Anterior cingulate cortex (tissue), 58 donors: ENCODE results near the gene LPXN.
"Not testable (repeated sequence)": the region's sequence is repeated elsewhere in the genome, so short reads cannot be mapped to it uniquely, and the experiment has no call there.

Source experiments
- DNase-seq, 58 donors: peaks; one replicate each; lab custom pipeline; 2025; lab: John Stamatoyannopoulos, UW

LPXN gene

GRCh38 chr11:58579192-58580129 lies 3.8 kb upstream of the LPXN start:
- peak; percentile 31 to 93 (median 87) for DNase-seq

GRCh38 chr11:58578635-58579191 lies 3.1 kb upstream of the LPXN start, which contains the start of gene ZFP91:
Gene ZFP91 (plus strand): TSS chr11:58579063. CDS start chr11:58579282, 219 bp downstream.
- DNase-seq: peak; percentile 67 to 98 (median 94)

- DNase-seq: peak; percentile 73 to 99 (median 93)
These were observed 2.5 kb upstream of the LPXN start for GRCh38 chr11:58578136-58578634.

GRCh38 chr11:58577555-58578135 lies 2.0 kb upstream of the LPXN start:
- DNase-seq: peak in 15 of 58 donors; percentile 41 to 76 (median 60)

GRCh38 chr11:58576887-58577471 lies 1.3 kb upstream of the LPXN start:
- DNase-seq: peak in 1 of 58 donors; percentile 18

GRCh38 chr11:58574881-58575280 lies 775 bp downstream of the LPXN start:
- peak in 1 of 58 donors; percentile 63 for DNase-seq

GRCh38 chr11:58573451-58574104 lies 2.1 kb downstream of the LPXN start:
- DNase-seq: no peak

GRCh38 chr11:58572906-58573305 lies 2.8 kb downstream of the LPXN start:
- DNase-seq: not testable (repeated sequence)

- peak in 20 of 58 donors; percentile 5 to 41 (median 14) for DNase-seq
These were observed 7.7 kb downstream of the LPXN start for GRCh38 chr11:58567889-58568512.

GRCh38 chr11:58564231-58564630 lies 11.4 kb downstream of the LPXN start:
- DNase-seq: no peak

GRCh38 chr11:58562375-58562800 lies 13.3 kb downstream of the LPXN start:
- DNase-seq: no peak

GRCh38 chr11:58561394-58562098 lies 14.1 kb downstream of the LPXN start:
- no peak for DNase-seq

- no peak for DNase-seq
These were observed 14.8 kb downstream of the LPXN start for GRCh38 chr11:58560842-58561241.

GRCh38 chr11:58549644-58550043 lies 26.0 kb downstream of the LPXN start:
- DNase-seq: no peak

- DNase-seq: no peak
These were observed 28.8 kb downstream of the LPXN start for GRCh38 chr11:58546841-58547240.

GRCh38 chr11:58531865-58532341 lies 43.8 kb downstream of the LPXN start:
- DNase-seq: no peak

GRCh38 chr11:58530236-58530635 lies 45.4 kb downstream of the LPXN start:
- DNase-seq: no peak

GRCh38 chr11:58527429-58527828 lies 48.2 kb downstream of the LPXN start:
- no peak for DNase-seq

- DNase-seq: no peak
These were observed 48.9 kb downstream of the LPXN start for GRCh38 chr11:58526721-58527120.
